Measurements from ENCODE around the gene CCDC197.

The CCDC197 gene

DNA sequence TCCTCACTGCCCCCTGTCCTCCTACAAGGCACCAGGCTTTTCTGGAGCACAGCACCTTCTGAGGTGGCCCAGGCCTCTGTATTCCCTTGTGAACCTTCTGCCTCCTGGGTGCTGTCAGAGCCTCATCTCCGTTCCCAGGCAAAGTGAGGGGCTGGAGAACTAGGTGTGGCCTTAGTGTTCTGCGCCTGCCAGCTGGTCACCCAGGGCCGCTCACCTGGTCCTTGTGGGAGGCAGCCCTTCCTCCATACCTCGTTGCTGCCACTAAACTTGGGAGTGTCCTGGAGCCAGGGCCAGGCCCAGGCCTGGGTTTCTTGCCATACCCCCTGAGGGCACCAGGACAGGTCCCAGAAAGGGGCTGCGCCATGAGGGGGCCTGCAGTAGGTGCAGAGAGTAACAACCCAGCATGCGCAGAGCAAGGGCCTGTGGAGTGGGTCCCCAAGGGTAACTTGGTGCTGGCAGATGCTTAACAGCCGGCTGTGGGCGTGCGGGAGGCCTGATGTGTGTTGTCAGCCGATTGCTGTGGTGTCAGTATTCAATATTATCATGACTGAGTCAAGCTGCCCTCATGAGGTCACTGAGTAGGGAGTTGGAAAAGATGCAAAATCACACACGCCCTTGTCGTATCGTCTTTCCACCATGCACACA lies 46.1 kb downstream of the CCDC197 start:
- no peak for DNase-seq (ENCODE audit: low read depth)

DNA sequence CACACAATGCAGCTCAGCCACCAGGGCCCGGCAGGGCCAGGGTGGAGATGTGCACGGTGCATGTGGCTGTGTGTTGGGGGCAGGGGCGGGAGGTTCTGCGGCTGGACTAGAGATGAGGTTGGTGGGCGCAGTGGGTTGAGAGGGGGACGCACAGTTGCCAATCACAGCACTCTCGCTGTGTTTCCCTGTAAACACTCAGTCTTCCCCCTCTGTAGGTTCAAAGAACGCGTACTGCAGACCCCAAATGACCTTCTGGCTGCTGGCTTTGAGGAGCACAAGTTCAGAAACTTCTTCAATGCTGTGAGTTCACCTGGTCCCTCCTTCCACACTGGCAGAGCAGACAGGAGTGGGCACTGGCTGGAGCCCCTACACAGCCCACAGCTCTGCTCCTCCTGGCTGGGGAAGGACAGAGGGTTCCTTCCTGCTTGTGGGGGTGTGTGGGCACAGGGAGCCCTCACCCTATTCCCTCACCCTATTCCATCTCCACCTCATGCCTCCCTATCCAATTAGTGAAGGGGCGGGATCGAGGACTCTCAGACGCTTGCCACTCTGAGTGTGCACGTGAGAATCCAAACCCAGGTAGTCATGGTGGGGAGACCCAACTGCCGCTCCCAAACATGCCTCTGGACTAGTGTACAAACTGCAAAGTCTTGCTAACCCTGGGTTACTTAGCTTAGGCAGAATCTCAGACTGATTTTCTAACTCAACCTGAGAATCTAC lies 46.8 kb downstream of the CCDC197 start:
- DNase-seq (ENCODE audit: low read depth) = no peak

DNA sequence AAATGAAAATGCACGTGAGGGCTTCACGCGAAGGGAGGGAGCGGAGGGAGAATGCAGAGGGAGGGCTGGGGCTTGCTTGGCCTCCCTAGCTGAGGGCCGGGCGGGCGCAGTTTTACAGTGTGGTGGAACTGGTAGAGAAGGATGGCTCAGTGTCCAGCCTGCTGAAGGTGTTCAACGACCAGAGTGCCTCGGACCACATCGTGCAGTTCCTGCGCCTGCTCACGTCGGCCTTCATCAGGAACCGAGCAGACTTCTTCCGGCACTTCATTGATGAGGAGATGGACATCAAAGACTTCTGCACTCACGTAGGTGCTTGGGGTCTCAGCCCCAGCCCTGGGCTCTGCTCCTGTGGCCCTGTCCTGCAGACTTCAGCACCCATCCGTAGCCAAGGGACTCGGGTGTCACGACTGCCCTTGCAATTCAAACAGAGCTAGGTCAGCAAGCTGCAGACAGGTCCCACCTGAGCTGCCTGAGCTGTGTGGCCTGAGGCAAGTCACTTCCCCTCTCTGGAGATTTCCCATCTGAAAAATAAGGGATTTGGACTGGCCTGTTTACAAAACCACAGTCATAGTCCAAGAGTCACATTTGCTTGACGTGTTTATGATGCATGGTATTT lies 47.5 kb downstream of the CCDC197 start:
- DNase-seq (ENCODE audit: low read depth) = no peak

DNA sequence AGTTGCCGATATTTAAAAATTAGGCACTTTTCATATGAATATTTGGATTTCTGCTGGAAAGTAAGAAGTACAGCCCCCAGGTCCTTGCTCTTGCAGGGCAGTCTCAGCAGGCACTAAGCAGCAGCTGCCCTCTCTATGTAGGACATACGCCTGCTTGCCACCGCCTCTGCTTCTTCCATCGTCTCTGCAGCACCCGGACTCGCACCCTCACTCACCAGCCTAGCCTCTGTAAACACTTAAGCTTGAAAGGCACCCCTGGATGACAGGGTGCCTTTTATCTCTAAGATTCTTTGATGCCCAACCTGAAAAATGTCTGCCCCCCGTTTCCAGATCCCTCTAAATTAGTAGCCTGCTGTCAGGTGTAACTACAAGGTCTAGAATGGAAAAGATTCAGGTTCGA lies 48.0 kb downstream of the CCDC197 start:
- no peak for DNase-seq (ENCODE audit: low read depth)

DNA sequence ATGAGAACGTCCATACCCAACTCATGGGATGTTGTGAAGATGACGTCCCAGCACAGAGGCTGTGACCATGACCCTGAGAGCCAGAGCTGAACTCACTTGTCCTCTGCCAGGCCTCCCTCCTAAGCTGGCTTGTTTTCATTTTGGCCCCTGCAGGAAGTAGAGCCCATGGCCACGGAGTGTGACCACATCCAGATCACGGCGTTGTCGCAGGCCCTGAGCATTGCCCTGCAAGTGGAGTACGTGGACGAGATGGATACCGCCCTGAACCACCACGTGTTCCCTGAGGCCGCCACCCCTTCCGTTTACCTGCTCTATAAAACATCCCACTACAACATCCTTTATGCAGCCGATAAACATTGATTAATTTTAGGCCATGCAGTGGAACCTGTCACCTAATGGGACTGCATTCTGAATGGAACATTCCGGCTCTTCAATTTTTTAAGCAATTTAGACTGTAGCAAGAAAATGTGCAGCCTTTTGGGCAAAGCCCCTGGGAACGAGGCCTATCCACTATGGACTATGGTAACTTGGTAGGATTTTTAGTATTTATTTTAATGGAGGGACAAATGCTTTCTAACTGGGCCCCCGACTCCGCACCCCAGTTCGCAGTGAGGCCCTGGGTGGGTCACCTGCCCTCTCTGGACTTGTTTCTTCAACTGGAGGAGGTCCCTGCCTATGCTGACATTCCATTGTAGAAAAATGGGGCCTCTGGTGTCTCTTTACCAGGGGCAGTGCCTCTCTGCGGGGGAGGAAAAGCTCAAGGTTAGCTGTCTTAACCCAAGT lies 48.7 kb downstream of the CCDC197 start:
- no peak for DNase-seq (ENCODE audit: low read depth)

DNA sequence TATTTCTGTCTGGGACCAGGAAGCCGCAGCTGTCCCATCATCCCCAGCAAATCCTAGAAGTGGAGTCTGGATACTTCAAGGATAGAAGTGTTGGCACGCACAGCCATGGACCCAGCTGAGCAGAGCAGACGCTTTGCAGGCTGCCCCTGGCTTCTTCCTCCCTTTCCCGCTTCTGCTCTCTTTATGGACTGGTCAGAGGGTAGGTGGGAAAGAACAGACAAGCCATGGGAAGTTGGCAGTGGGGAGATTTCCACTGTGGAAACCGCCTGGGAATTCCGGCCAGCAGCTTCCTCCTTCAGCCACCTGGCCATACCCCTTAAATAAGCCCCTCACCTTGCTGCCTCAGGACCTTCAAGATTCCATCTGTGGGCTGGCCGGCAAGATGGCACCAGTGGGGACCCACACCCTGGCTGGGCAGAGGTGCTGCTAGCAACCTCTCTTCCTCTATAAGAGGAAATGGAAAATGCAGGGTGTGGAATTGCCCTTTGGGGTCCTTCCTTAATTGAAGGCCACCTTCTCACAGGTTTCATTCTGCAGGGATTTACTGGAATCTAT lies 49.7 kb downstream of the CCDC197 start:
- no peak for DNase-seq (ENCODE audit: low read depth)

DNA sequence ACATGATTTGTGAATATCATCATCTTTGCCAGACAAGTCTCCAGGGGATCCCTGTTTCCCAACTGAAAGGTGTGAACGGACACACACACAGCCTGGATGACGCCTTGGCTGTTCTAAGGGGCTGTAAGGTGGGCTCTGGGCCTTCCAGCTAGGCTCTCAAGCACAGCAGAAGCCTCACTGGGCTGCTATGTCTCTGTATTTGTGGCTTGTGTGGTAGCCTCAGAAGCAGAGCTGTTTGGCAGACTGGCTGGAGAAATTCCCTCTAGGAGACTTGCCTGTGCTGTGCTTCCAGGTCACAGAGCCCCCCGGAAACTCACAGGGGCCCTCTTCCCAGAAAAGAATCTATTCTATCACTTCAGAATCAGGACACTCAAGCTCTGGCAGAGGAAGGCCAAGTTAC lies 50.5 kb downstream of the CCDC197 start:
- DNase-seq (ENCODE audit: low read depth) = no peak

DNA sequence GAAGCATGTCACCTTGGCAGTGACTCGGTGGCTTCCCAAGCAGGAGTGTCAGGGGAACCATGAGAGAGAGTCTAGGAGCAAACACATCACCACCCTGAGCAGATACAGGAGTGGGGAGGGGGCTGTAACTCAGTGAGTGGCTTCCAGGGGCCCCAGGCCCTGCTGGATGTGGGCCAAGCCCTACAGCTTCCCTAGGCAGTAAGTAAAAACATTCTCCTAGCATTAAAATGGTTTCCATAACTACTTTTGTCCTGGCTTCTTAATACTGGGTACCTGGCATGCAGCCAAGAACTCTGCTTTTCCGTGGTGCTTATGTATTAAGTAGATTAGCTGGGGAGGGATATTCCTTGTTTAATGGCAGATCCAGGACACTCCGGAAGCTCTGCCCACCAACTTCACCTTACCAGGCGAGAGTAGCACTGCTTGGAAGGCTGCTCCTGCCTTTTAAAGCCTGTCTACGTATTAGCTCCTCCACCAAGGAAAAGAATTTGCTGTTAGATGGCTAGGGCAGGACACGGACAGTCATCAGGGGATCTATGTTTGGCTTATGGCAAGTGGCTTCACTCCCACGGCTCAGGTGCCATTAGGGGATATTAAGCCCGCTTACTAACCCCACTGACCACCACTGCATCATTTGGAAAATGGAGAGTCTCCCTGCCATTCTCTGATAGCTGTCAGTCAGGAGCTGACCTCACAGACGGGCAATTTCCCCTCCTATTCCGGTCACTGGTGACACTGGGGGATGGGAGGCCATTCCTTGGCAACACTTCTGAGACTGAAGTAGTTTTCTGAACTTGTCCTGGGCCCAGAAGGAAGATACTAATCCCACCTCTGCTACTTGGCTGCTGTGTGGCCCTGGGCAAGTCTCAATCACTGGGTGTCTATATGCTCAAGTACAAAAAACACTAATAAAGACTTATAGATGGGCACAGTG lies 51.9 kb downstream of the CCDC197 start:
- no peak for DNase-seq (ENCODE audit: low read depth)

DNA sequence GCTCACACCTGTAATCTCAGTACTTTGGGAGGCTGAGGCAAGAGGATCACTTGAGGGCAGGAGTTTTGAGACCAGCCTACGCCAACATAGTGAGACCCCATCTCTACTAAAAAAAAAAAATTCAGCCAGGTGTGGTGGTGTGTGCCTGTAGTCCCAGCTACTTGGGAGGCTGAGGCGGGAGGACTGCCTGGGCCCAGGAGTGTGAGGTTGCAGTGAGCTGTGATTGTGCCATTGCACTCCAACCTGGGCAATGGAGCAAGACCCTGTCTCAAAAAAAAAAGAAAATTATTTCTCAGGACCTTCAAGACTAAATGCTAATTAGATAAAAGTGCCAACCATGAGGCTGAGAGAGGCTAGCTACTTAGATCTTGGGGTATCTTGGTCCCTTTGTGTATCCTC lies 52.5 kb downstream of the CCDC197 start:
- DNase-seq (ENCODE audit: low read depth) = no peak

DNA sequence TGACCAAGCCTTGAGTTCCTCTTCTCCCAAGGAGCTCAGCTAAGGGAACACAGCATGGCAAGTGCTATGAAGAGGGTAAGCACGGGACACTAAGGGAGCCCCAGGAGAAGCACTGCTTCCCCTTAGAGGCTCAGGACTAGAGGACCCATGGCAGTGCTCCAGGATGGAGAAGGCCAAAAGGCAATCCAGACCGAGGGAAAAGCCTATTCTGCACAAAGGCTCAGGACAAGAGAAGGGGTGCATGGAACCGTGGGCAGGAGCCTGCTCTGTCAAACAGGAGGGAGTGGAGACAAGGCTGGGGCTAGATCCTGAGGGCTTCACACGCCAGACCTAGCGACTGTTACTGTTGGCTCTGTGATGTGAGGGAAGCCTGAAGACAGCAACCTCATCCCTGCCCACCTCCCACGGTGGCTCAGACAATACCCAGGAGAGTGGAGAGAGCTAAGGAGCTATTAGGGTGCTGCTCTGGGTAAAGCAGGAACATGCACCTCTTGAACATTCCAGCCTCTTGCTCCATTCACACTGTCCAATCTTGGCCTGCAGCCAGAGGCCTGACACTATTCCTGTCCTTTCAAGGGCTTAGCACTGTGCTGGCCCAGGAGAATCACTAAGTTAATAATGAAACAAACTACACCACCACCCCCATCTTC lies 53.3 kb downstream of the CCDC197 start:
- no peak for DNase-seq (ENCODE audit: low read depth)

DNA sequence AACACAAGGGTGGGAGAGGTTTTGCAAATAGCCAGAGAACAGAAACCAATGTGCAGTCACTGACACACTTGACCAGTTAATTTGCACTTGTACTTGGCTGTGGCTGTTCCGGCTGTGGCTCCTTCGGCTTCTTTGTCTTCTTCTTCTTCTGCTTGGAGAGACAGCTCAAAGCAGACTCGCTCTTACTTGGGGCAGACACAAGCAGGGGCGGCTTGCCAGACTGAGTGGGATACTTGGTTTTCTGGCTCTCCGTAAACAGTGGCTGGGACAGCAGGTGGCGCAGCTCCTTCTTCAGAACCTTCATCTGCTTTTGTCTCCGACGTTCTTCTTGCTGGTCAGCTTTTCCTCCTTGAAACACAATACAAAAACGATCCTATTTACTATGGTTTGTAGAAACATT lies 54.0 kb downstream of the CCDC197 start:
- peak; percentile 42 for DNase-seq (ENCODE audit: low read depth)

DNA sequence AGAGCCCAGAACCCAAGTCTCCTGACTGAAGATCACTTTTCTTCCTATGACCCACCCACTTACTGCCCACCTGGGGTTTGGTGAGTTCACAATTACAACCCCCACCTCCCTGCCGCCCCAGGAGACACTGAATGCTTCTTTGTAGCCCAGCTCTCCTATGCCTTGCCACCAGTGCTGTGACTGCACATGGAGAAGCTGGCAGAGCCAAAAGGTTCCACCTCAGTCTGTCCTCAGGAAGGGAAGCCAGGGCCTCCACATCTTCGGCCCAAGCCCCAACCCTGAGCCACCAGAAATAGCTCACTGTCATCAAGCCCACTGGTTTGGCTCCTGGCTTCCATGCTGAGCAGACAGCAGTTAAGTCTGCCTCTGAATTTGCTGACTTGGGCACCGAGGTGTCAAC lies 54.7 kb downstream of the CCDC197 start:
- DNase-seq (ENCODE audit: low read depth) = no peak

DNA sequence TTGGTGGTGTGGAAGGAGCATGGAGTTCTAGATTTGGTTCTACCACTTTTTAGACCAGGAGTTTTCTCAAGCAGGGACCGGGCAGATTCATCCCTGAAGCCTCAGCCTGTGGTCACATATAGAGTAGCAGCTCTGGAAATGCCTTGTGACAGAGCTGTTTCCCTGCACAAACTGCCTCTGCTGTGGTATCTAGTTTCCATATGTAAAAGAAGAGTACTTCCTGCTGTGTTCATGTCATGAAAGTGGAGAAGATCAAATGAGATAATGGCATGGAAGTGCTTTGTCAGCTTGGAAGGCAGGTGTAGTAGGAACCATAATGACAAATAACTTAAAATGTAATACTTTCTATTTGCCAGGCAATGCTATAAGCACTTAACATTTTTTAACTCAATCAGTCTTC lies 55.1 kb downstream of the CCDC197 start:
- no peak for DNase-seq (ENCODE audit: low read depth)

DNA sequence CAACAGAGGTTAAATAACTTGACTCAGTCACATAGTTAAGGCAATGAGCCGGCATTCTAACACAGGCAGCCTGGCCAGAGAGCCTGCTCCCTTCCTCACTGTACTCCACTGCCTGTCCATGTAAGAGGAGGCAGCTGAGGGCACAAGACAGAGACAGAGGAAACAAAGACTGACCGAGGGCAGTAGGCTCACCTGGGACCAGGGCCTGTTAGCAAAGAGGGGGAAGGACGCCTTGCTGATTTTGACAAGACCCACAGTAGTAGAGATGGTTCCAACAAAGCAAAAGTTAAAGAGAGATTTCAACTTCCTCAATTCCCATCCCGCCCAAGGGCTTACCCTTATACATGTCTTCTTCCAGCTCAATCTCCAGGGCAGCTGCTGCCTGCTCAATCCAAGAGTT lies 55.6 kb downstream of the CCDC197 start:
- no peak for DNase-seq (ENCODE audit: low read depth)

DNA sequence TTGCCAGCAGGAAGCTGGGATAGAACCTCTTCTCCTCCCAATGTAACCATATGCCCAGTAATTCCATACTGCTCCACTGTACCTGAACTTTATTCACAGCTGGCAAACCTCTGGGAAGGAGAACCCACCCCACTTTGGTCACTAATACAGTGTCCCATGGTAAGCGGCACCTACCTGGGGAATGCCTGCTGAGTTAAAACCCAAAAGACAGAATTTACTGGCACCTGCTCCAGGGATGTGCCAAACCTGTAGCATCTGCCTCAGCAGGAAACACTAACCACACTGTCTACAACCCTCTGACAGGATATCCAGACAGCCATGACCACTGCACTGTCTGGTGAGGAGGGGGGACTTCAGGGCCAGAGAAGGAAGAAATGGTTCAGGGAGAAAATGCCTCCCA lies 57.3 kb downstream of the CCDC197 start:
- DNase-seq (ENCODE audit: low read depth) = no peak

DNA sequence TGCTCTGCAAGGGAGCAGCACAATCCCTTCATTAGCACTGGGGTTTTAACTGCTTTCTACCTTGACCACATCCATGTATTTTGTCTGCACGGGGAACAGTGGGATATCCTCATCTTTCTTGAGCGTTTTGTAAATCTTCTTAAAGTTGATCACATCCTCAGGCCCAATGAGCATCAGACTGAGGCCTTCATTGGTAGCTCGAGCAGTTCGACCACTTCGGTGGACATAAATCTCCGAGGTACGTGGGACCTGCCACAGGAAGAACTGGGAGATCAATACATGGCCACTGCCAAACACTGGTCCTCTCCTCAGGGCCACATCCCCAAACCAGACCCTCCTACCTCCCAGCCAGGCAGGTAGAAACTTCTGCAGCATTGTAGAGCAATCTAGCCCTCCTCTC lies 57.8 kb downstream of the CCDC197 start:
- DNase-seq (ENCODE audit: low read depth) = no peak

DNA sequence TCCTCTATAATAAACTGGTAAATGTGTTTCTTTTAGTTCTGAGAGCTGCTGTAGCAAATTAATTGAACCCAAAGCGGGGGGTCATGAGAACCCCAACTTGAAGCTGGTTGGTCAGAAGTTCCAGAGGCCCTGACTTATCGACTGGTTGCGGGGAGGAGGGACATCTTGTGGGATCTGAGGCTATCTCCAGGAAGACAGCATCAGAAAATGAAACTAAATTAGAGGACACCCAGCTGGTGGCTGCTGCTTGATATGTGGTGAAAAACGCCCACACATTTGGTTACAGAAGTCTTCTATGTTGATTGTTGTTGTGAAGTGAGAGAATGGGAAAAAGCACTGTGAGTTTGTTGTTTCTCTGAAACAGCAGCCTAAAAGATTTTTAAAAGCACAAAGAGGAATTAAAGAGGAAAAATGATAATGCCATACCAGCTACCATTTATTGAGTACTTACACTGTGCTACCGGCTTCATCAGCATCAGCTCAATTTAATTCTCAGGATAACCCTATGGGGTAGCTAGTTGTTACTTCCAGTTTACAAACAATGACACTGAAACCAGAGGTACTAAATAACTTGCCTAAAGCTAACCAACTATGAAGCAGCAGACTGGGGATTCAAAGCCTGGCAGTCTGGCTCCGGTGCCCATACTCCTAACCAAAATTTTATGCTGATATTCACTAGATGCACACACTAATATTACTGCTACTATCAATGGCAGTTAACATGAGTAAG lies 59.6 kb downstream of the CCDC197 start:
- peak; percentile 17 for DNase-seq (ENCODE audit: low read depth)

DNA sequence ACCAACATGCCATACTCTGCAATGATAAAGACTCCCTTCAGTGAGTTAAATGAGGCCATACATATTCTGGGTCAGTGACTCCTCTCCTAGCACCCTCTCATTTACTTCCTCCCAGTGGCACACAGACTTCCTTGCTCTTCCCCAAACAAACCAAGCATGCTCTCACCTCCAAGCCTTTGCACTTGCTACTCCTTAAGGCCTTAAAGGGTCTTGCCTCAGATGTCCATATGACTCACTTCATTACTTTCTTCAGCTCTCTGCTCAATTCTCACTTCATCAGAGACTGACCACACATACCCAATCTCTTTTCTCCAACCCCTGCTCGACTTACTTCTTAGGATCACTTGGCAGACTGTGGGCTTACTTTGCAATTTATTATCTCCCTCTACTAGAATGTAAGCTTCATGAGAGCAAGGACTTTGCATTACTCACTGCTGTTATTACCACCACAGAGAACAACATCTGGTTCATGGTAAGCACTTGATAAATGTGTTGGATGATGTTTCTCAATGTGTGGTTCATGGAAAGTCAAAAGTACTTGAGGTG lies 61.1 kb downstream of the CCDC197 start:
- DNase-seq (ENCODE audit: low read depth) = peak; percentile 8
